CMK (cell line): ENCODE data around the gene CDHR2.
"Not testable (repeated sequence)": the region's sequence is repeated elsewhere in the genome, so short reads cannot be mapped to it uniquely, and the experiment has no call there.

Source experiments
- DNase-seq: peaks from one replicate; pipeline ENCODE4 v3.0.0-alpha.2; 2010; ENCODE audit warnings: low read depth

CDHR2 gene

GRCh38 chr5:176570044-176570443 is 20.9 kb downstream of the CDHR2 start:
- no peak for DNase-seq

DNA sequence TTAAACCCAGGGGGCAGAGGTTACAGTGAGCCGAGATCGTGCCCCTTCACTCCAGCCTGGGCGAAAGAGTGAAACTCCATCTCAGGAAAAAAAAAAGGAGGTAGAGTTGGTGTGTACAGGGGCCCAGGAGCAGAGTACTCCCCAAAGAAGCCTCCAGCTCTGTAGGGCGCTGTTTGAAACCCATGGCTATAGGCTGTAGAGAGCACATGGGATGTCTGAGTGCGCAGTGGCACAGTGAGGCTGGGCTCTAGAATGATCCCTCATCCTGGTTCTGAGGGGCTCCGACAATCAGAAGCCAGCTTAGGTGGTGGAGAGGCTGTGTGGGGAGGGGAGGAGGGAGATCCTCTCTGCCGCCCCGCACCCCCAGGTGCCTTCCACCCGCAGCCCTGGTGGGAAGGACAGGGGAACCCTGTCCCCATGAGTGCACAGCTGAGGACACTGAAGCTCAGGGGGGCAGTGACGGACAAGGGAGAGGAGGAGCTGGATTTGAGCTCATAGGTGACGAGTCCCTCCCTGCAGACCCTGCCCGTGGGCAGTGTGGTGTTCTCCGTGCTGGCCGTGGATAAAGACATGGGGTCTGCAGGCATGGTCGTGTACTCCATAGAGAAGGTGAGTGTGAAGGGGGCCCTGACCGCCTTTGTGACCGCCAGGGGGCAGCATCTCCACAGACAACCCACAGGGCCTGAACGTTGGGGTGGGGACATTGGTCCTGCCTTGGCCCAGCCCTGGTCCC is 24.6 kb downstream of the CDHR2 start:
- DNase-seq = peak; percentile 17

DNA sequence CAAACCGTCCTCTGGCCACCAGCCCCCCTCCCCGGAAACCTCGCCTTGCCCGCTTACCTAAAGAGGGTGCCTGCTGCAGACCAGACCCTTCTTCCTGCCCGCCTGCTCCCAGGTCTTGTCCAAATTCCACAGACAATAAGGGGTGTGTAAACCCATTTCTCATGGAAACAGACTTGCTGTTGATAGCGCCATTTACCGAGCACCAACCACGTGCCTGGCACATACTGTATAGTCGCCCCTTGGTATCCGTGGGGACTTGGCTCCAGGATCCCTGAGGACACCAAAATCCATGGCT is 25.1 kb downstream of the CDHR2 start:
- DNase-seq = no peak

GRCh38 chr5:176575066-176575465 is 25.9 kb downstream of the CDHR2 start:
- no peak for DNase-seq

DNA sequence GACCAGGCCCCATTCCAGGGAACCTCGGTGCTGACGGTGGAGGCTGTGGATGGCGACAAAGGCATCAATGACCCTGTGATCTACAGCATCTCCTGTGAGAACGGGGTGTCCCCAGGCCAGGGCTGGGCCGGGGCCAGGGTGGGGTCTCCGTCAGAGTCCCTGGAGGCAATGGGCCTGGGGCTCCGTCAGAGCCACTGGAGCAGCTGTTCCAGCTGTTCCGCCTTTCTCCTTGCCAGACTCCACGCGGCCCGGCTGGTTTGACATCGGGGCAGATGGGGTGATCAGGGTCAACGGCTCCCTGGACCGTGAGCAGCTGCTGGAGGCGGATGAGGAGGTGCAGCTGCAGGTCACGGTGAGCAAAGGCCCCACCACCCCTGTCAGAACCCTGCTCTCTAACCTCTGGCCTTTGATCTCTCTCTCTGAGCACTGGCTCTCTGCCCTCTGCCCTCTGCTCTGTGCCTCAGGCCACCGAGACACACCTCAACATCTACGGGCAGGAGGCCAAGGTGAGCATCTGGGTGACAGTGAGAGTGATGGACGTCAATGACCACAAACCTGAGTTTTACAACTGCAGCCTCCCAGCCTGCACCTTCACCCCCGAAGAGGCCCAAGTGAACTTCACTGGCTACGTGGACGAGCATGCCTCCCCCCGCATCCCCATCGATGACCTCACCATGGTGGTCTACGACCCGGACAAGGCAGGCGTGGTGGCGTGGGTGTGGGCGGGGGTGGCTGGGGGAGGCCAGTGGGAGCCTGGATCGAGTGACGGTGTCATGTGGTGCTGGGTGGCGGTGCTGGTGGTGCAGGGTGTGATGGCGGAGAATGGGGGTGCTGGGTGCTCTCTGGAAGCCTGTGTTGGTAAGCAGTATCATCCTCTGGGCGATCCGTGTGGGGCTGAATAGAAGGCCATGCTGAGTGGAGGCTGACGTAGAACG is 26.6 kb downstream of the CDHR2 start:
- no peak for DNase-seq

GRCh38 chr5:176577312-176578176 is 28.4 kb downstream of the CDHR2 start:
- DNase-seq = no peak

- DNase-seq = no peak
Measured at GRCh38 chr5:176578391-176578808, 29.3 kb downstream of the CDHR2 start.

DNA sequence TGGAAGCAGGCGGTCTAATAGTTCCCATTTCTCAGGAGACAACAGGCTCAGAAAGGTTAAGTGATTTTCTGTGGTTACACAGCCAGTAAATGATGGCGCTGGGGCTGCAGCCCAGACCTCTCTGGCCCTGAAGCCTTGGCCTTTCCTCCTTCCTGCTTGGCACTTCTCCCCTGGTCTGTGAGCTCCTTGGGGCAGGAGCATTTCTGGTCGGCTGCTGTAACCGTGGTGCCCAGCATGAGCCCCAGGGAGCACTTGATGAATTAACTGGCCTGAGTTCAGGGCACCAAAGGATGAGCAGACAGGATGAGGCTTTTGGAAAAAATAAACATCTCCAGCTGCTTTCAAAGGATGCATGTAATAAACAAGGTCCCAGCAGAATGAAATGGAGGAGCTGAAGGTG is 30.2 kb downstream of the CDHR2 start:
- DNase-seq = no peak

DNA sequence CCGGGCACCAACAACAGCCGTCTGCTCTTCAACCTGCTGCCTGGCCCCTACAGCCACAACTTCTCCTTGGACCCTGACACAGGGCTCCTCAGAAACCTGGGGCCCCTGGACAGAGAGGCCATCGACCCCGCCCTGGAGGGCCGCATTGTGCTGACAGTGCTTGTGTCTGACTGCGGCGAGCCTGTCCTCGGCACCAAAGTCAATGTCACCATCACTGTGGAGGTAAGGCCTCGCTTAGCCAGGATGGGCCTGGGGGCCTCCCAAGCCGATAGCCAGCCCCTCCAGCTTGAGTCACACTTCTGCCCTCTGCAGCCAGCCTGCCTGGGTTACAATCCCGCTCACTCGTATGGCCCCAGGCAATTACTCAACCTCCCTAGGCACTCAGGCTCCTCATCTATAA is 32.2 kb downstream of the CDHR2 start:
- no peak for DNase-seq

DNA sequence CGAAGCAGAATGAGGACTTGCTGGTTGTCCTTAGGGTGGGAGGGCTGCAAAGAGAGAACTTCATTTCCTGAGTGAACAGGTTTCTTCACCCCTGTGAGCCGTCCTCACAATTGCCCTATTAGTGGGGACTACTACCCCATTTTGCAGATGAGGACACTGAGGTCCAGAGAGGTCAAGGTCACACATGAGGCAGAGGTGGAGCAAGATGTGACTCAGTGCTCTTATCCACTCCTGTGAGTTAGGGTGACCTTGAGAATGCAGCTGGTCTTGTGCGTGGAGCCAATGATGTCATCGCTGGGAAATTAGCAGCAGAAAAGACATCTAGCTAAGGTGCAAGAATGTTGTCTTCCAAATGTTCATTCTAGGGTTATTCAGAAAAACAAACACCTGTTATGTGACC is 33.9 kb downstream of the CDHR2 start:
- no peak for DNase-seq

DNA sequence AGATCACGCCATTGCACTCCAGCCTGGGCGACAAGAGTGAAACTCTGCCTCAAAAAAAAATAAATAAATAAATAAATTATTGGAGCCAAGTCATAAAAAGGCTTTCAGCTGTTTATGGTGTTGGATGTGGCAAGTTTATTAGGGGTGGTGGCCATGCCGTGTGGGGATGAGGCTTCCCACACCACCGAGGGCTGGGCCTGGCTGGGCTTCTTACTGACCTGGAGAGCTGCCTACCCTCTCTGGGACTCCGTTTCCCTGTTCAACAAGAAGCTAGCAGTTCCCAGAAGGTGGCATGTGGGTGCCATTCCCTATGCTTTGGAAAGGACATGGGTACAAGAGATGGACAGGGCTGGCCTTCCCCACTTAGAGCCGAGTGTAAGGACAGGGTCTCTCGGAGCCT is 38.3 kb downstream of the CDHR2 start:
- no peak for DNase-seq

GRCh38 chr5:176588297-176588696 is 39.2 kb downstream of the CDHR2 start:
- DNase-seq = no peak

DNA sequence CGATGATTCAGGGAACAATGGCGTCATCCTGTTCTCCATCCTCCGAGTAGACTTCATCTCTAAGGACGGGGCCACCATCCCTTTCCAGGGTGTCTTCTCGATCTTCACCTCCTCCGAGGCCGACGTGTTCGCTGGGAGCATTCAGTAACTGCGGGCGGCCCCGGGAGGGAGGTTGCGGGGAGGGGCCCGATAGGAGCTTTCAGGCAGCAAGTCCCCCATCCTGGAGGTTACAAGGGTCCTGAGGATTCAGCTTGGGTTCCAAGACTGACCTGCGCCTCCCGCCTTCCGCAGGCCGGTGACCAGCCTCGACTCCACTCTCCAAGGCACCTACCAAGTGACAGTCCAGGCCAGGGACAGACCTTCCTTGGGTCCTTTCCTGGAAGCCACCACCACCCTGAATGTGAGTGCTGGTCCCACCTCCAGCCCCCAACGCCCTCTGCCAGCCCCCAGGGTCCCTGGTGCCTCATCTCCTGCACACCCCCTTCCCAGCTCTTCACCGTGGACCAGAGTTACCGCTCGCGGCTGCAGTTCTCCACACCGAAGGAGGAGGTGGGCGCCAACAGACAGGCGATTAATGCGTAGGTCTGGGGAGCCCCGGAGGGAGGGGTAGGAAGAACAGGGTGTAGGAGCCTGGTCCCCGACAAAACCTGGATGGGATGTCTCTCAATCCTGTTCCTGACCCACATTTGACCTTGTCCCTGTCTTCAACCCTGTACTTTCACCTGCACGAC is 40.1 kb downstream of the CDHR2 start:
- DNase-seq = no peak

- no peak for DNase-seq
Measured at GRCh38 chr5:176590035-176590717, 41.0 kb downstream of the CDHR2 start.

DNA sequence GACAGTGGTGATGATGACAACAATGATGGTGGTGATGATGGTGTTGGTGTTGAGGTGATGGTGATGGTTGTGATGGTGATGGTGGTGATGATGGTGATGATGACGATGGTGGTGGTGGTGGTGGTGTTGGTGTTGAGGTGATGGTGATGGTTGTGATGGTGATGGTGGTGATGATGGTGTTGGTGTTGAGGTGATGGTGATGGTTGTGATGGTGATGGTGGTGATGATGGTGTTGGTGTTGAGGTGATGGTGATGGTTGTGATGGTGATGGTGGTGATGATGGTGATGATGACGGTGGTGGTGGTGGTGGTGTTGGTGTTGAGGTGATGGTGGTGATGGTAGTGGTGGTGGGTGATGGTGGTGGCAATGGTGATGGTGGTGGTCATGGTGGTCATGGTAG is 42.5 kb downstream of the CDHR2 start:
- DNase-seq = not testable (repeated sequence)

- DNase-seq = no peak
Measured at GRCh38 chr5:176592573-176592972, 43.4 kb downstream of the CDHR2 start.

DNA sequence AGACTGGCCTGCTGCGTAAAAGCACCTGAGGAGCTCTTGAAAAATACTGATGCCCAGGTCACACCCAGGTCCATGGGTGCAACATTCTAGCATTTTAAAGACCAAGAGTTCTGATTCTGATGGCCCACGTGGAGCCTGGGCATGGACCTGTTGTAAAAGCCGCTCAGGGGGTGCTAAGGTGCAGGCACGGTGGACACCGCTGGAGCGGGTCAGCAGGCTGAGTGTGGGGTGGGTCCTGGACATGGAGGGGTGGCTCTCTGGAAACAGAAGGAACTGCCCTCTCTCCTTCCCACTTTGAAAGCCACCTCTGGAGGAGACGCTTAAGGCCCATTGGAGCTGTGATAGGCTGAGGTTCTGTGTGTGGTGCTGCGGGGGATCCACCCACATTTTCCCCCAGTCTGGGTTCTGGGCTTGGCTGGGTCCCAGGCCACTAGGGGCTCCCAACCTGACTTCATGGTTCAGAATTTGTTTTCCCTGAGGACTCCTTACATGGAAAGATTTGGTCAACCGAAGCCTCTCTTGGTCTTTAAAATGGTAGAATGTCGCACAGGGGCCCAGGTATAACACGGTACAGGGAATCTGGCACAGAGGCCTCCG is 44.2 kb downstream of the CDHR2 start:
- no peak for DNase-seq

- DNase-seq = no peak
Measured at GRCh38 chr5:176594554-176594953, 45.4 kb downstream of the CDHR2 start.

DNA sequence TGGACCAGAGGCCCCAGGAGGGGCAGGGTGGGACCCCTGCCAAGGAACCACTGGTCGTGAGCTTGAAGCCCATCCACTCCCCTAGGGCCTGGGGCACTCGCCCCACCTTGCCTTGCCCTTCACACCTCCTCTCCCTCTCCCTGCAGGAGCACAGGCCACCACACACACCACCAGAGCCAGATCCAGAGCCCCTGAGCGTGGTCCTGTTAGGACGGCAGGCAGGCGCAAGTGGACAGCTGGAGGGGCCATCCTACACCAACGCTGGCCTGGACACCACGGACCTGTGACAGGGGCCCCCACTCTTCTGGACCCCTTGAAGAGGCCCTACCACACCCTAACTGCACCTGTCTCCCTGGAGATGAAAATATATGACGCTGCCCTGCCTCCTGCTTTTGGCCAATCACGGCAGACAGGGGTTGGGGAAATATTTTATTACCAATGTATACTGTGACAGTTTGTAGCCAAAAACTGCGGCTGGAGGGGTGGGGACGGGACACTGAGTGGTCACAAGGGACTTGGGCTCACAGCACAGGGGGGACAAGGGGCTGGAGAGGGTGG is 46.3 kb downstream of the CDHR2 start:
- no peak for DNase-seq

GRCh38 chr5:176596069-176596644 is 47.0 kb downstream of the CDHR2 start:
- DNase-seq = no peak
